Measurements from ENCODE around the gene PCDHGB2. TPM values are rescaled to one million over a fixed set of nuclear protein-coding genes. Genes with fewer than 3 reads are reported as not detected.
A peak's percentile ranks its signal among the peaks of the same experiment; 100 is the strongest.

PCDHGB2 gene
- total RNA-seq, 2 donors from 2014 or later, result 9.7 to 13.4 TPM

- H3K9me3 ChIP-seq, result peaks cover 97% of the 10 kb centered on the region
Observed at GRCh38 chr5:141409598-141410306, 50.0 kb downstream of the PCDHGB2 start.

GRCh38 chr5:141411575-141411974, 51.8 kb downstream of the PCDHGB2 start:
- H3K4me3 ChIP-seq, result no peak overlapping the region
- H3K27ac ChIP-seq, result no peak overlapping the region
- TF ChIP-seq CTCF (IDR thresholded peaks at IDR 0.05), result no peak
- no peaks in the 10 kb centered on the region for H3K27me3 ChIP-seq (replicated peaks; ENCODE audit: insufficient read depth)
- ATAC-seq (ENCODE audit: insufficient number of reproducible peaks, low FRiP score, low read depth), result no peak
- DNase-seq (ENCODE audit: low spot score), result no peak
- H3K36me3 ChIP-seq, result no peaks in the 10 kb centered on the region
- H3K4me1 ChIP-seq (ENCODE audit: control insufficient read depth in 1 of 2, low read depth in 2 of 2), result no peaks in the 10 kb centered on the region
- peaks cover 98% of the 10 kb centered on the region for H3K9me3 ChIP-seq

More at GRCh38 chr5:141409598-141410306, 50.0 kb downstream of the PCDHGB2 start:
- Histone ChIP-seq H3K4me3 (peak overlapping the region; percentile 2), H3K36me3 (no peaks in the 10 kb centered on the region), H3K27ac (no peak overlapping the region), H3K4me1 (ENCODE audit: control insufficient read depth in 1 of 2, low read depth in 2 of 2) (no peaks in the 10 kb centered on the region), H3K27me3 (replicated peaks; ENCODE audit: insufficient read depth) (no peaks in the 10 kb centered on the region)
- no peak for DNase-seq (ENCODE audit: low spot score)
- no peak for TF ChIP-seq CTCF (IDR thresholded peaks at IDR 0.05)
- ATAC-seq (ENCODE audit: insufficient number of reproducible peaks, low FRiP score, low read depth), result no peak

Other genes with a start within 250 kb of the PCDHGB2 start
- 10 to 100 TPM in 1 of 2 donors, 1 to 10 TPM in 1; 2.8 to 14.5 TPM for gene PCDHB4, start 238.2 kb upstream of the PCDHGB2 start, total RNA-seq
- 10 to 100 TPM in 1 of 2 donors, 1 to 10 TPM in 1; 4.8 to 11.0 TPM for gene PCDHB5, start 224.8 kb upstream of the PCDHGB2 start, total RNA-seq
- gene PCDHB6, start 209.9 kb upstream of the PCDHGB2 start, total RNA-seq, result 1 to 10 TPM; 3.2 to 3.8 TPM
- gene PCDHB7, start 187.3 kb upstream of the PCDHGB2 start, total RNA-seq, result 1 to 10 TPM; 4.2 to 7.1 TPM
- gene PCDHB8, start 182.2 kb upstream of the PCDHGB2 start, total RNA-seq, result 1 to 10 TPM in 1 of 2 donors, under 1 TPM in 1; 0.95 to 1.7 TPM
- gene PCDHB16, start 177.6 kb upstream of the PCDHGB2 start, total RNA-seq, result 10 to 100 TPM in 1 of 2 donors, 1 to 10 TPM in 1; 9.1 to 11.6 TPM
- gene PCDHB9, start 172.8 kb upstream of the PCDHGB2 start, total RNA-seq, result 1 to 10 TPM; 4.2 to 9.6 TPM
- 1 to 10 TPM; 6.1 to 9.1 TPM for gene PCDHB10, start 167.6 kb upstream of the PCDHGB2 start, total RNA-seq
- gene PCDHB11, start 160.4 kb upstream of the PCDHGB2 start, total RNA-seq, result 10 to 100 TPM in 1 of 2 donors, 1 to 10 TPM in 1; 6.0 to 10.6 TPM
- 1 to 10 TPM; 7.3 to 7.4 TPM for gene PCDHB12, start 151.3 kb upstream of the PCDHGB2 start, total RNA-seq
- 10 to 100 TPM in 1 of 2 donors, 1 to 10 TPM in 1; 8.0 to 16.1 TPM for gene PCDHB13, start 146.1 kb upstream of the PCDHGB2 start, total RNA-seq
- 10 to 100 TPM; 10.2 to 14.6 TPM for gene PCDHB14, start 136.7 kb upstream of the PCDHGB2 start, total RNA-seq
- gene PCDHB15, start 114.6 kb upstream of the PCDHGB2 start, total RNA-seq, result 10 to 100 TPM in 1 of 2 donors, 1 to 10 TPM in 1; 6.1 to 10.7 TPM
- gene SLC25A2, start 55.9 kb upstream of the PCDHGB2 start, total RNA-seq, result 1 to 10 TPM; 2.0 to 3.5 TPM
- gene TAF7, start 39.2 kb upstream of the PCDHGB2 start, total RNA-seq, result 10 to 100 TPM; 35.9 to 56.1 TPM
- 1 to 10 TPM in 1 of 2 donors, under 1 TPM in 1; 0.41 to 2.8 TPM for gene PCDHGA1, start 29.5 kb upstream of the PCDHGB2 start, total RNA-seq
- gene PCDHGA2, start 21.2 kb upstream of the PCDHGB2 start, total RNA-seq, result 10 to 100 TPM in 1 of 2 donors, 1 to 10 TPM in 1; 8.5 to 13.8 TPM
- gene PCDHGA3, start 16.2 kb upstream of the PCDHGB2 start, total RNA-seq, result 1 to 10 TPM; 5.3 to 9.1 TPM
- gene PCDHGB1, start 9.9 kb upstream of the PCDHGB2 start, total RNA-seq, result 10 to 100 TPM in 1 of 2 donors, 1 to 10 TPM in 1; 6.8 to 11.4 TPM
- 10 to 100 TPM; 11.4 TPM for gene PCDHGA4, start 5.0 kb upstream of the PCDHGB2 start, total RNA-seq
- 10 to 100 TPM in 1 of 2 donors, 1 to 10 TPM in 1; 9.5 to 12.5 TPM for gene PCDHGA5, start 4.2 kb downstream of the PCDHGB2 start, total RNA-seq
- gene PCDHGB3, start 10.2 kb downstream of the PCDHGB2 start, total RNA-seq, result 10 to 100 TPM; 11.2 to 15.4 TPM
- 10 to 100 TPM; 12.0 to 13.1 TPM for gene PCDHGA6, start 13.9 kb downstream of the PCDHGB2 start, total RNA-seq
- gene PCDHGA7, start 22.7 kb downstream of the PCDHGB2 start, total RNA-seq, result 10 to 100 TPM; 11.9 to 12.2 TPM
- 10 to 100 TPM; 11.6 to 18.1 TPM for gene PCDHGB4, start 27.7 kb downstream of the PCDHGB2 start, total RNA-seq
- 10 to 100 TPM in 1 of 2 donors, 1 to 10 TPM in 1; 7.5 to 13.9 TPM for gene PCDHGA8, start 32.6 kb downstream of the PCDHGB2 start, total RNA-seq
- gene PCDHGB5, start 38.0 kb downstream of the PCDHGB2 start, total RNA-seq, result 10 to 100 TPM; 20.8 to 26.3 TPM
- 10 to 100 TPM; 12.0 to 18.6 TPM for gene PCDHGA9, start 42.8 kb downstream of the PCDHGB2 start, total RNA-seq
- gene PCDHGB6, start 48.0 kb downstream of the PCDHGB2 start, total RNA-seq, result 10 to 100 TPM in 1 of 2 donors, 1 to 10 TPM in 1; 9.5 to 17.2 TPM
- gene PCDHGA10, start 53.0 kb downstream of the PCDHGB2 start, total RNA-seq, result 10 to 100 TPM; 11.1 to 14.4 TPM
- 10 to 100 TPM; 18.0 to 28.1 TPM for gene PCDHGB7, start 57.7 kb downstream of the PCDHGB2 start, total RNA-seq
- gene PCDHGA11, start 61.1 kb downstream of the PCDHGB2 start, total RNA-seq, result 10 to 100 TPM; 10.4 to 11.6 TPM
- gene PCDHGA12, start 70.5 kb downstream of the PCDHGB2 start, total RNA-seq, result 10 to 100 TPM; 16.2 to 26.0 TPM
- 10 to 100 TPM; 61.3 to 99.9 TPM for gene PCDHGC3, start 116.0 kb downstream of the PCDHGB2 start, total RNA-seq
- gene PCDHGC4, start 125.0 kb downstream of the PCDHGB2 start, total RNA-seq, result 1 to 10 TPM; 6.4 to 7.9 TPM
- gene PCDHGC5, start 129.1 kb downstream of the PCDHGB2 start, total RNA-seq, result 1 to 10 TPM; 5.7 to 6.9 TPM